Stimulated activated CD8-positive, alpha-beta memory T cell treated with anti-CD3 and anti-CD28 coated beads, Interleukin-7, amount 100 ng/mL, for 4 hours (primary cell): ENCODE measurements around the gene TLCD3B.
A peak's percentile ranks its signal among the peaks of the same experiment; 100 is the strongest.
"Not testable (repeated sequence)": the region's sequence is repeated elsewhere in the genome, so short reads cannot be mapped to it uniquely, and the experiment has no call there.

Experiments used
- DNase-seq, 2 donors: peaks; one replicate each; pipeline ENCODE4 v3.0.0-alpha.2; 2020; ENCODE audit warnings: low read depth in 2 of 2

TLCD3B gene

DNA sequence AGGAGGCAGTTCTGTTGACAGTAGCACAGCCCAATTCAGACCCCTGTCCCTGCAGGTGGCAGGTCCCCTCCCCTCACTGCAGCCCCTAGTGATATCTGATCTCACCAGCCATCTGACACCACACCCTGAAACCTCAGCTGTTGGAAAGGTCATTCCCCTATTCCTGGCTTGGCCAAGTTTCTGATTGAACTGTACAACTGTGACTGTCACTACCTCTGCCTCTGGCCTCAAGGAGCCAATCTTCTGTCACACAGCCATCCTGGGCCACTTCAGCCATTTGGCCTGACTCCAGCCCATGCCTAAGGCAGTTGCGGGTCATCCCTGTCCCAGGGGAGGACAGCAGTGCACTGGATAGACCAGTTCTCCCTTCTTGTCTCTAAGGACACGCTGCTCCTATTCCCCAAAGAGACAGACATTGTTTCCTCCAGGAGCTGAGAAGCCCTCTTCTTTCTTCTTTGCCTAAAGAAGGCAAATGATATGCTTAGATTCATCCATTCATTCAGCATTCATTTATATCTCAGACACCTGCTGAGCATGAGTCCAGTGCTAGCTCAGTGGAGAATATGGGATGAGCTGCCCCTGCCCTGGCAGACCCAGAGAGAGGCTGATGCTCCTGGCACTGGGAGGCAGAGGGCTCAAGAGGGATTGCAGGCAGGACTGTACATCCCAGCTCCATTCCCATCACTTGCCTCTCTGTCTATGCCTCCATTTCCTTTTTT is 29.9 kb upstream of the TLCD3B start:
- no peak for DNase-seq

- no peak for DNase-seq
These were observed 29.3 kb upstream of the TLCD3B start for GRCh38 chr16:30060346-30060745.

DNA sequence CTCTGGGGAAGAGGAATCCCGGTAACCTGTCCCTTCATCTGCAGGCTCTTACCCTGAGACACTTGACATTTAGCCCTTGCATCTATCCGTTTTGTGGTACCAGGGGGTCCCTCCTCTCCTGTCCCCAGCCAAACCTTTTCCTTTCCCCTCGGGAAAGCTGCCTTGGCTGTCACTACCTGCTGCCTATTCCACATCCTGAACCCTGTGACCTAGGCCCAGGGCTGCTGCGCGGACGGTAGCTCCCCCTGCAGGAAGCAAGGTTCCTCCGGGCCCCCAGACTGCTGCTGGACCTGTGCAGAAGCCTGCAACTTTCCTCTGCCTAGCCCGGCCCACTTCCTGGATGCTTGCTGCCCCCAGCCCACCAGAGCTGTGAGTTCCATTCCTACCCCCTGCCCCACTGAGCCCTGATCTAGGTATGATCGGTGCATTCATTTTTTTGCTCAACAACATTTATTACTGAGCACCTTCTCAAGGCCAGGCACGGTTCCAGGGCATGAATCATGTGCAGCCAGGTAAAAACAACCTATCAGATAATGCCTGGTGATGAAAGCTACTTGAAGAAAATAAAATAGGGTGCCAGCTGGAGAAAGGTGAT is 24.0 kb upstream of the TLCD3B start:
- no peak for DNase-seq

- DNase-seq = no peak
These were observed 23.4 kb upstream of the TLCD3B start for GRCh38 chr16:30054451-30054850.

- DNase-seq = no peak
These were observed 22.4 kb upstream of the TLCD3B start for GRCh38 chr16:30053376-30054015.

DNA sequence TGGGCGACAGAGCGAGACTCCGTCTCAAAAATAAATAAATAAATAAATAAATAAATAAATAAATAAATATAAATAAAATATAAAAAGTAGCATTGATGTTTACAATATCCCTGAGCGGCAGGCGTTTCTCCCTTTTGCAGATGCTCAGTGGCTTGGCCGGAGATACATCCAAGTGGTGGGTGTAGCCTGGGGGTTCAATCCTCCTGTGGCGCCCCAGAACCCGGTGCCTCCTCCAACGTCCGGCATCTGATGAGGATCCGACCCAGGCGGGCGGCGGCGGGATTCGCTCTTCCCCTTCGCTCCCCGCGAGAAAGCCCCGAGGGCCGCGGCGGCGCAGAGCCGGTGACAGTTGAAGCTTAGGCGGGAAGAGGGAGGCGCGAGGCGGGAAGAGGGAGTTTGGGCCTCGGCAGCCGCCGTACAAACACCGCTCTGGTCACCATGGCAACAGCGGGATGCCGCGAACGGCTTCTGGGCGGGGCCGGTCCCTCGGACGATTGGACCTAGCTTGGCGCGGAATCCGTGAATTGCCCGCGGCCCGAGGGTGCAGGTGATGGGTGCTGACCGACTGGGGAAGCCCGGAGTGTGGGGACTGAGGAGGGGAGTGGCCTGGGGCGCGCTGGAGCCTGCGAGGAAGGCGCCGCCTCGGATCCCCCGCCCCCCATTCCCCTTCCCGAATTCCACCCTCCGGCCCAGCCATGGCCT is 21.8 kb upstream of the TLCD3B start:
- DNase-seq = peak; percentile 82 to 85

- no peak for DNase-seq
These were observed 20.4 kb upstream of the TLCD3B start for GRCh38 chr16:30051518-30051917.

DNA sequence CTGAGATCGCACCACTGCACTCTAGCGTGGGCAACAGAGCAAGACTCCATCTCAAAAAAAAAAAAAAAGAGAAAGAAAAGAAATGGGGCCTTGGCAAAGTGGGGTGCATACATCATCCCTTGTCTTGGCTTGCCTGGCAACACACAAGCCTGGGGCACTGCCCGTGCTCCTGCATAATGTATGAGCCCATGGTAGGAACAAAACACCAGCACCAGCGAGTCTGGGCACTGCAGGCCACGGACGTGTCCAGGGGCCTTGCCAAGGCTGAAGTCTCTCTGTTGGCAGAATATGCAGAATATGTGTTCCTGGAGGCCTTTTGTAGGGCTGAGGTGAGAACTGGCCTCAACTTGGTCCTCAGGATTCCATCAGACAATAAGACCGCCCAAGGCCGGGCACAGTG is 18.8 kb upstream of the TLCD3B start:
- no peak for DNase-seq

DNA sequence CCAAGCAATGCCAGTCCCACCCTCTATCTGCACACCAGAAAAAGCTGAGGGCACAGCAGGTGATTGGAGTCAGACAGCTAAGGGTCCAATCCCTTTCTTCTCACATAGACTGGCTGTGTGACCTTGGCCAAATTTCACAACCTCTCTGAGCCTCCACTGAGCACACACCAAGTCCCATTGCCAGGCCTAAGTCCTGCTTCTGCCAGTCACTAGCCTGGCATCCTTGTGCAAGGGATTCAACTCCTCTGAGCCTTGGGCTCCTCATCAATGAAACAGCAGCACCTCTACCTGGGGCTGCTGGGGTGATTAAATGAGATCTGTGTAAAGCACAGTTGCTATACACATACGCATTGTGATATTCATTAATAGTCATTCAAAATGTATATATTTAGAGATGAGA is 15.5 kb upstream of the TLCD3B start:
- no peak for DNase-seq

DNA sequence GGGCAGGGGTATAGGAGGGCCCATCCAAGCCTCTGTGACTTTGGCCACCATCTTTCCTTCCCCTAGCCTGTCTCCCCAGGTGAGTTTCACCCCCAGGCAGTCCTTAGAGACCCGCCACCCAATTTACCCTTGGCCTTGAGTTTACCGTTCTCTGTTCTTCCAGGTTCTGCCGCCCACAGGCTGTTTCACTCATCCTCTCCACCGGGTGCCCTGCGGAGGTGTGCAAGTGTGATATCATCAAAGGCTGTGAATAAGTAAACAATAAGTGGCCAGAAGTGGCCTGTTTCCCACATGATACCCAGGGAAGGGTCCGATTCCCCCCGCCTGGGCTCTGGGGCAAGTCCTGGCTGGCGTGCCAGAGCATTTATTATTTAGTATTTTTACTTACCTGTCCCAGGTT is 15.1 kb upstream of the TLCD3B start:
- no peak for DNase-seq

DNA sequence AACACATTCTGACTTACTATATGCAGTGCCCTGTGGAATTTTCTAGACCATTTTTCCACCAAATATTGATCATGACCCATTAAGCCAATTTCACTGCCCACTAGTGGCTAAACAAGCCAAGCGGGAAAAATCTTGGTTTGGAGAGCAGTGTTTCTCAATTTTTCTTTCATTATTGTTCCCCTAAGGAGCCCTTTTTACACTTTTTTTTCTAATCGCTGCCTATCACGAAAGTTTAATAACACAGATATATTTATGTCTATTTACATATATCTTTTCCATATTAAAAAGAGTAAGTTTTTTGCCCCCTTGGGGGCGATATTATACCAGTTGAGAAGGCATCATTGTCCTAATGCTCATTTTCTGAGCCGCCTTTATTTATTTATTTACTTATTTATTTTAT is 10.8 kb upstream of the TLCD3B start:
- no peak for DNase-seq

- not testable (repeated sequence) for DNase-seq
These were observed 9.6 kb upstream of the TLCD3B start for GRCh38 chr16:30040690-30041089.

GRCh38 chr16:30040221-30040620 is 9.2 kb upstream of the TLCD3B start:
- DNase-seq = no peak

DNA sequence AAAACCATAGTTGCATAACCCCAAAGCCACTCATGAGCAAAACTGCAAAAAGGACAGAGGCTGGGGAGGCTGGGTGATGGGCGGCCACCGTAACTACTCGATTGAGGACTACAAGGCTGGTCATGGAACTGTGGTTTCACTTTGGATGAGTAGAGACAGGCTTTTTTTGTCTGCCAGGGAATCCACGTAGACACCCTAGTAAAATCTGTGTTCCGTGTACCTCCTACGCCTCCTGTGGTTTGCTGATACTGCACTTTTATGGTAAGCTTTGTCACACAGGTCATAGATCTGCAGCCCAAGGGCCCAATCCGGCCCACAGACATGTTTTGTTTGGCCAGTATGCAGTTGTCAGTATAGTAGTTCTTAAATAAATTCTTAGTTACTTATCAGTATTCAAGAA is 2.2 kb upstream of the TLCD3B start:
- DNase-seq = no peak

DNA sequence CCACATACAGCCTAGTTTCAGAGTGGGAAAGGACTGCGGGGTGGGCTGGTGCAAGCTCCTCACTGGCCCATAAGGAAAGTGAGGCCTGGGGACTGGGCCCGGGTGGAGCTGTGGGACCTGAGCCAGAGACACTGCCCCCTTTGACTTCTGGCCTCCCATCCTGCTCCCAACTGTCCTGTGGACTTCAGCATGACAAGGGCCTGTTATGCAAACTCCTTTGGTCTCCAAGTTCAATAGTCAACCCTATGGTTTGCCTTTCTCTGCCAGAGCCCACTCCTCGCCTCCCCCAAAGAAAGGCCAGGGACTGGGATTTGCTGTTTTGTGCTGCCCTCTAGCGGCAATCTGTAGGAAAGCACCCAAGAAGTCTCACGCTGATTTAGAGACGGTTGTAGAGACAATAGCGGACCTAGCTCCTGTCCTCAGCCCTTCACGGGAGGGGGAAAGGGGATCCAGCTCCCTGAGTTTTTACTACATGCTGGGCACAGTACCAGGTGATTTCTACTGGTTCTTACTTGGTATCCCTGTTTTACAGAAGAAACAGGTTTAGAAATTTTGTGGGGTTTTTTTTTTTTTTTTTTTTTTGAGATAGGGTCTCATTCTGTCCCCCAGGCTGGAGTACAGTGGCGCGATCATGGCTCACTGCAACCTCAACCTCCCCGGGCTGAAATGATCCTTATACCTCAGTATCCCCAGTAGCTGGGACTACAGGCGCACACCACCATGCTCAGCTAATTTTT is 1.2 kb upstream of the TLCD3B start:
- peak; percentile 17 to 41 for DNase-seq

DNA sequence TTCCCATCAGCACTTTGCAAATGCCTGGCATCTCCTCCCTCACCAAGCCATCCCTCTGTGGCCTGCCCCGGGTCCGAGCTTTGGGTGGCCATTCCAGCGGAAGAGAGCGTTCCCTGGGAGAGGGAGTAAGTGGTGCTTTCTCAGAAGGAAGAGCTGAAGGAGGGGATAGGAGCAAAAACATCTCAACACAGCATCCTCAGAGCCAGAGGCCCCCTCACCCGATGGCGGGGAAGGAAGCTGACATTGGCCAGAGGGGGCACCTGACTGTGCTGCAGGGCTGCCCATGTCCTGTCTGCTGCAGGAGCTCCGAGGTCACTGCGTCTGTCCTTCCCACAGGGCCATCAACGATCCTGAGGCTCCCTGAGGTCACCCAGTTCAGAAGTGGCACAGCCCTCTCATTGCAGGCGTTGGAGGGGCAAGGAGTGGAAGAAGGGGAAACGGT is 427 bp upstream of the TLCD3B start:
- DNase-seq = no peak

GRCh38 chr16:30030011-30030685 is 923 bp downstream of the TLCD3B start:
- DNase-seq = no peak

- no peak for DNase-seq
These were observed 2.5 kb downstream of the TLCD3B start for GRCh38 chr16:30028438-30029076.

- no peak for DNase-seq
These were observed 3.3 kb downstream of the TLCD3B start for GRCh38 chr16:30027588-30028437.

- no peak for DNase-seq
These were observed 4.6 kb downstream of the TLCD3B start for GRCh38 chr16:30026449-30026848.
